ENCODE results near the gene ANKRD60.

GRCh38 chr20:58268936-58269619 lies 40.6 kb upstream of the ANKRD60 start:
- TF ChIP-seq NR1H2 (CRISPR knock-in tag; IDR thresholded peaks at IDR 0.05) = no peak
- TF ChIP-seq ESRRA (CRISPR knock-in tag; IDR thresholded peaks at IDR 0.05; ENCODE audit: borderline replicate concordance) = no peak
- no peak for TF ChIP-seq CREM (CRISPR knock-in tag; IDR thresholded peaks at IDR 0.05)
- TF ChIP-seq CTCF (IDR thresholded peaks at IDR 0.05) = no peak
- no peak for TF ChIP-seq ZNF121 (CRISPR knock-in tag; IDR thresholded peaks at IDR 0.05)
- TF ChIP-seq TCF7 (CRISPR knock-in tag; IDR thresholded peaks at IDR 0.05; ENCODE audit: low read depth) = no peak
- TF ChIP-seq ZNF138 (CRISPR knock-in tag; conservative IDR thresholded peaks at IDR 0.05) = no peak
- TF ChIP-seq USF1 (CRISPR knock-in tag; IDR thresholded peaks at IDR 0.05) = no peak
- no peak for TF ChIP-seq SMAD3 (CRISPR knock-in tag; IDR thresholded peaks at IDR 0.05; ENCODE audit: borderline replicate concordance)
- no peak for TF ChIP-seq FOXJ3 (CRISPR knock-in tag; IDR thresholded peaks at IDR 0.05; ENCODE audit: borderline replicate concordance)
- TF ChIP-seq E2F4 (CRISPR knock-in tag; IDR thresholded peaks at IDR 0.05; ENCODE audit: borderline replicate concordance, low read depth) = no peak
- no peak for TF ChIP-seq CBFB (CRISPR knock-in tag; IDR thresholded peaks at IDR 0.05; ENCODE audit: low read depth)

Data from WTC11 (cell line).